Lower leg skin (tissue), 3 donors: ENCODE results near the gene ADCYAP1R1.

ENCODE experiments used
- CTCF ChIP-seq, 3 donors: fragments of 450-650 bp; IDR thresholded peaks; one replicate each; pipeline ENCODE4 v1.5.1; 2016; ENCODE audit warnings: antibody characterized with exemption in 3 of 3, mild to moderate bottlenecking in 3 of 3, moderate library complexity in 2 of 3
- POLR2A ChIP-seq, 2 donors: fragments of 450-650 bp; IDR thresholded peaks; one replicate each; pipeline ENCODE4 v1.6.1; 2016 to 2017; ENCODE audit warnings: antibody characterized with exemption in 2 of 2, mild to moderate bottlenecking in 1 of 2, moderate library complexity in 1 of 2

DNA sequence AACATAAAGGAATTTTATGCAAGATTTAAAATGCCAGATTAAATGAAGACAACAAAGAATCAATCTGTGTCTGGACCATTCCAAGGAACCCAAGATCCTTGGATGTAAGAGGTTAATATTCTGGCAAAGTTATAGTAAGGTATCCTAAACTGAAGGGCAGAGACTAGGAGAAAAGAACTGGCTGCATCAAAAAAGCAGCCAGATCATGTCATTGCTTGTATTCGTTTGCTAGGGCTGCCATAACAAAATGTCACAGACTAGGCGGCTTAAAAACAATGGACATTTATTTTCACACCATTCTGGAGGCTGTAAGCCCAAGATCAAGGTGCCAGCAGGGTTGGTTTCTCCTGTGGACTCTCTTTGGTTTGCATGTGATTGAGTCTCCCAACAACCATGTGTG is 99.7 kb downstream of the ADCYAP1R1 start:
- TF ChIP-seq CTCF (IDR thresholded peaks at IDR 0.05) (no peak), POLR2A (IDR thresholded peaks at IDR 0.05) (no peak)
